Activated CD4-positive, alpha-beta T cell treated with anti-CD3 and anti-CD28 coated beads for 48 hours (primary cell): Measurements from ENCODE around the gene RPL7L1.
"Not testable (repeated sequence)": the region's sequence is repeated elsewhere in the genome, so short reads cannot be mapped to it uniquely, and the experiment has no call there.

Source experiments
- DNase-seq: peaks from one replicate; pipeline ENCODE4 v3.0.0-alpha.2; 2020

The RPL7L1 gene

DNA sequence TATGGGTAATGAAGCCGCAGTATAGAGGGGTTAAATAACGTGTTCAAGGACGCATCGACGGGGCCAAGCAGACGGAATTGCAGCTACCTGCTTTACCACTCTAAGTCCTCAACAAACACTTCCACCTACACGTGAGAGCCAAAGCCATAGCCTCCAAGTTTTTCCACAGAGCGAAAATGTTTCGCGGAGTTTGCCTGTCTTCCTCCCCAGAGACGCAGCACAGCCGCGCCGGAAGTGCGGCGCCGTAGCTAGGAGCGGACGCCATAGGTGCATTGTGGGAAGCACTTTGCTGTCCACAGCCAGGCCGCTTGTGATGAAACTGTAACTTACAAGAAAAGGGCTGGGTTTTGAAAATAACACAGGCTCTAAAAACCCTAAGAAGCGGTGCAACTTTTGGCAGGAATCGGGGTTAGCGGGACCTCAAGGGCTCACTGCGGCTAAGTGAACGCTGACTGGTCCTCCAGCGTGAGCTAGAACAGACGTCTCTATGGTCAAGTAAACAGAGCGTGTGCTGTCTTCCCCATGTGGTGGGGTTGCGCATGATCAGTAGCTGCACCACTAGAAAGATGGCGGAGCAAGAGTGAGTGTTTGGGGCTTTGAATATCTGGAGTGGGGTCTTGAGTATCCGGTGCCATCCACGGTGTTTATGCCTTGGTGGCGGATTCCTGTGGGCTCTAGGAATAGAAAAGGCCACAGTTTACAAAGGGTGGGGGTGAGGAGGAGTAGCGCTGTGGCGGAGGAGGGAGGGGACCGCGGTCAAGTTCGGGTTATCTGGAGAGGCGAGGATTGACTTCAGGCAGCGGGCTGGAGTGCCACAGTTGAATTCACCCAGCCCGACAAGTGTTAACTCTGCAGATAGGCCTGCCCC, at the start of gene RPL7L1:
RPL7L1 (plus strand) TSS at position 245 of the 868 bp plus-strand sequence; CDS start at position 540, 295 bp downstream.
- peak; percentile 85 for DNase-seq

GRCh38 chr6:42831237-42831636, 48.2 kb upstream of the RPL7L1 start:
- no peak for DNase-seq

- no peak for DNase-seq
Observed at GRCh38 chr6:42834056-42834455, 45.4 kb upstream of the RPL7L1 start.

DNA sequence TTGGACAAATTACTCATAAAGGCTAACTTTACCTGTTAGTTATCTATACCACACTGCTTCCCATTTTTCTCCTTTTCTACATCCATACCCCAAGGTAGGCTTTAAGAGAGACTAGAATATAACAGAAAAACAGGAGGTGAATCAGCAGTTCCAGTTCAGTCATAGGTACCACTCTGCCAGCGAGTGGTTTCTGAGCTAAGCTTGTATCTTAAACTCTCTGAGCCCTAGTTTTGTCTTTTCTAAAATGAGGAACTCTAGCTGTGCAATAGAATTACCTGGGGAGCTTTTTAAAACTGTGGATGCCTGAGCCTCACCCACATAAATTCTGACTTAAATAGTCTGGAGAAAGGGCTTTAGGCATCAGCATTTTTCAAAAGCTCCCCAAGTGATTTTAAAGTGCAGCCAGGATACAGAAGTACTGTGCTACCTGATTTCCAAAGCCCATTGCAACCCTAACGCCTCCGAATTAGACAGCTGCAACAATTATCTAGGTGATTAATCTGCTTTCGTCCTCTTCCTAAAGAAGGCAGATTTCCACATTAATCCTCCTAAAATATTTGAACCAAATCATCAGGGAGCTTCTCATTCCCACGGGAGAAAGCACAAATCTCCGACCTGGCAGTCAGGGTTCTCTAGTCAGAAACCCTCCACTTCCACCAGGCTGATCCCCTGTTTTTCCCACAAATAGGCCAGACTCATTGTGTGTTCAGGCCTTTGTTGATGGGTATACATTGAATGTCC, 37.4 kb upstream of the RPL7L1 start:
- DNase-seq = no peak

DNA sequence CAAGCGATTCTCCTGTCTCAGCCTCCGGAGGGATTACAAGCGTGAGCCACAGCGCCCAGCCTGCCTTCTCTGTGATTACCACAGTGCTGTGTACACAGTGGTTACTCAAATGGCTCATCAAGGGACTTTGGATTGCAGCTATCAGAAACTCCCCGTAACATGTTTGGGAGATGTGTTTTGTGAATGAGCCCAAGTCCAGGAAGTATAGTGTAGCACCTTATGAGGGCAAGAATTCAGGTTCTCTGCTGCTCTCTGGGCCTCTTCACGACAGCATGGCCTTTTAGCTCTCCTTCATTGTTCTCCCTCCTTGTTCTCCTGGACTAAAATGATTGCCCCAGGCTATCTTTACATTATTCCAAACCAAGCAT, 34.1 kb upstream of the RPL7L1 start:
- no peak for DNase-seq

DNA sequence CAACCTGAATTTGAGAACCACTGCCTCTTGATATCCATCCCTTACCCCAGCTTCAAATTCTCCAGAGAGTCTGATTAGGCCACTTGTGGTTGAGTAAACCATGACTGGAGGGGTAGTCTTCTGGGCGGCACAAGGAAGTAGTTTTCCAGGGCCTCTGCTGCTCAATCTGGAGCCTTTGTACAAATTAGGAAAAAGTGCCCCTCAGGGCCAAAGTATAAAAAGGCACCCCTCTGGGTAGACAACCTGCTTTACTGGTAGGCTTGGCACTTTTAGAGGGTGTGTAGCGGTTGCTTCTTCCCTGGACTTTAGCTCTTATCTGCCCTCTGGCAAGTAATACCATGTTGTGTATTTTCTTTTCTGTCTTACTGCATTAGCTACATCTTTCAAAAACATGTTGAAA, 32.9 kb upstream of the RPL7L1 start:
- DNase-seq = no peak

DNA sequence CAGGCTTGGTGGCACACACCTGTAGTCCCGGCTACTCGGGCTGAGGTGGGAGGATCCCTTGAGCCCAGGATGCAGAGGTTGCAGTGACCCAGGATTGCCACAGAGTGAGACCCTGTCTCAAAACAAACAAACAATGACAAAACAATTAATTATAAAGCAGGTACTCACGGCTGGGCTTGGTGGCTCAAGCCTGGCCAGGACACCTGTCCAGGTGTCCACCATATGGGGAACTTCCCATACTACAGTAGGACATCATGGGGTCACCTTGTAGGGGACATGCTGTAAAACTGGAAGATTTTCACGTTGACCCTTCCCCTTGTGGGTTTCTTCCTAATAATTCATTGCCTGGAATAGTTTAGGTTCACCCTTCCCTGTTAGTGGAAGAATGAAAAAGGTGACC, 30.7 kb upstream of the RPL7L1 start:
- DNase-seq = no peak

DNA sequence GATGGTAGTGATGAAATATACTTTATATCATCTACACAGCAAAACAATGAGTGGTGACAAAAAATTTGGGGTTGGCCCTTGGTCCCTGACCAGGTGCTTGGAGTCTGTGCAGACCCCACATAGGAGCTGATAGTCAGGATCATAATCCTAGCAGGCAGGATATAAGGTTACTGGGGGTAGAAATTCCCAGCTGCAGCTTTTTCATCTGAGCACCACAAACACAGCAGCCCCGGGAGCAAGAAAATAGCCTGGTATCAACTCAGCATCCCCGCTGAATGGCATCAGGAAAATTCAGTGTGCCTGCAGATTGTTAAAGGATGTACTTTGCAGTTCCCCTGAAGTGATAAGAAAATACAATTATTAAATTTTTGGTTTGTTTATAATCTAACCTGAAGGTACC, 27.8 kb upstream of the RPL7L1 start:
- DNase-seq = no peak

DNA sequence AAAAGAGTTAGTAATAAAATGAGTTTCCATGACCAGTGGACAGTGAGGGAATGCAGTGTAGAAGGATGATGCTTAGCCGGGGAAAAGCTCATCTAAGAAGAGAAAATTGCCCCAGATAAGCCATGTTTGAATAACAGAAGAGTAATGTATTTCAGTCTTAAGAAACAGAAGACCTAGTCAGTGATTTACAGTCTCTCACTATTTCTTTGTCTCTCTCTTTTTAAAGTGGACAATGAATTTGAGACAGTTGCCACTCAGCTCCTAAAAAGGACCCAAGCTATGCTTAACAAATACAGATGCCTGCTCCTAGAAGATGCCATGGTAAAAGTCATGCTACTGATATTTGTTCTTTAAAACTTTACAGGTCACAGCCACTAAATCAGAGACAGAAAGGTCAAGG, 19.4 kb upstream of the RPL7L1 start:
- no peak for DNase-seq

- no peak for DNase-seq
Observed at GRCh38 chr6:42860481-42860880, 18.9 kb upstream of the RPL7L1 start.

DNA sequence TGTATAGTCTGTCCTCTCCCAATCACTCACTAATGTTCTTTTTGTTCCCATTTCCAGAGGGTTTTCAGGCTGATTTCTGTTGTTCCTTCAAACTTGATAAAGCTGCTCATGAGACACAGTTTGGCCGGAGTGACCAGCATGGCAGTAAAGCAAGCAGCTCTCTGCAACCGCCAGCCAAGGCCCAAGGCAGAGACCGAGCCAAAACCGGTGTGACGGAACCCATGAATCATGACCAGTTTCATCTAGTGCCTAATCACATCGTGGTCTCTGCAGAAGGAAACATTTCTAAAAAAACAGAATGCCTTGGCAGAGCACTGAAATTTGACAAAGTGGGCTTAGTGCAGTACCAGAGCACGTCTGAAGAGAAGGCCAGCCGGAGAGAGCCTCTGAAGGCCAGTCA, 14.8 kb upstream of the RPL7L1 start:
- no peak for DNase-seq

- DNase-seq = no peak
Observed at GRCh38 chr6:42870145-42870936, 9.1 kb upstream of the RPL7L1 start.

DNA sequence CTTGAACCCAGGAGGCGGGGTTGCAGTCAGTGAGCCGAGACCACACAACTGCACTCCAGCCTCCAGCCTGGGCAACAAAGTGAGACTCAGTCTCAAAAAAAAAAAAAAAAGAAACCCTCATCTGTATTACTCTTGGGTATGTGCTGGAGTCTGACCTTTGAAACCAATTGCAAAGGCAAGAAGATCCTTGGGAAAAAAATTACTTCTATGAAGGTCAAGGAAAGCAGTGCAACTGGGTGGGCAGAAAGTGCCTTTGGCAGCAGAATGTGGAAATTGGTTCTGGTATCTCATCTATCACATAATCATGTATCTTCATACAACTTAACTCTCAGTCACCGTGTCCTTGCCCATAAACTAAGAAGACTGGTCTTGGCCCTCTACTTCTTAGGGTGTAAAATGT, 7.7 kb upstream of the RPL7L1 start:
- no peak for DNase-seq

- no peak for DNase-seq
Observed at GRCh38 chr6:42873313-42873712, 6.1 kb upstream of the RPL7L1 start.

DNA sequence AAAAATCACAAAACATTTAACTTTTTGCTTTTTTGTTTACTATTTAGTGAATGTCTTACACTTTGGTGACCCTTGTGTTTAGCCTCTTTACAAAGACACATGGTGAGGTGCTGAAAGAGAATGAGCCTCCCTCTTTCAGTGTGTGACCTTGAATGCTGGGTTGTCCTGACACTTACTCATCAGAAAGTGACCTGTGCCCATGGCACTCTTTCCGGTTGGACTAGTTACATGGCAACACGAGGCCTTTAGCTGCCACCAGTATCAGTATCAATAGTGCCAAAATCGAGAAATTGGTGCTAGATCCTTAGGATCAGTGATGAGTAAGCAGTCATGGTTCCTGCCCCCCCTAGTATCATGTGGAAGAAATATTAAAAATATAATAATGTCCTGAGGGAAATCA, 1.7 kb upstream of the RPL7L1 start:
- no peak for DNase-seq

GRCh38 chr6:42880240-42880817, 913 bp downstream of the RPL7L1 start:
- DNase-seq = not testable (repeated sequence)

DNA sequence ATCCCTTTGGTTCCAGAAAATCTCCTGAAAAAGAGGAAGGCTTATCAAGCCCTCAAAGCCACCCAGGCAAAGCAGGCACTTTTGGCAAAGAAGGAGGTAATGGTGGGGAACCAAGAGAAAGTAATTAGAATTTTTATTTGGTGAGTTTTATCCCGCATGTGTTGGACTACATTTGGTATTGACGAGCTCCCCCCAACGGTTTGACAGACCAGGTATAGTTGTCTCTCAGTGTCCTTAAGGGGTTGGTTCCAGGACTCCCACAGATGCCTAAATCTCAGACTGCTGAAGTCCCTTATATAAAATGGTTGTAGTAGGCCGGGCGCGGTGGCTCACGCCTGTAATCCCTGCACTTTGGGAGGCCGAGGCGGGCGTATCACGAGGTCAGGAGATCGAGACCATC, 1.5 kb downstream of the RPL7L1 start:
- not testable (repeated sequence) for DNase-seq

GRCh38 chr6:42885702-42886101, 6.3 kb downstream of the RPL7L1 start:
- DNase-seq = no peak

GRCh38 chr6:42888201-42888600, 8.8 kb downstream of the RPL7L1 start:
- DNase-seq = not testable (repeated sequence)

DNA sequence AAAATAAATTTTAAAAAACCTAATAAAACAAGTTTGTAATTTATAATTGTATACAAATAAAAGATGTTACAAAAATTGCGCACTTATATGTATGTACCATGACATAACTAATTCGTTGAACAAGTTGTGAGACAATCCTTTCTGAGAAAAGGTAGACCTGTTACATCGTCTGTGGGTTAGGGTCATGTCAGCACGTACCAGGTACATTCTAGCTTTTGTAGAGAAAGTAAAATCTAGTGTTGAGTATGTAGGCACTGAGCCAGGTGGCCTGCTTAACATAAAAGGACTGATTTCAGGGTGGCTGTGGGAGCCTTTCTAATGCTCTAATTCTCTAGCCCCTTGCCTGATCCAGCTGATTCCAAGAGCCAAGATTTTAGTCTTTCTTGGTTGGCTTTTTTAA, 10.4 kb downstream of the RPL7L1 start:
- DNase-seq = no peak

DNA sequence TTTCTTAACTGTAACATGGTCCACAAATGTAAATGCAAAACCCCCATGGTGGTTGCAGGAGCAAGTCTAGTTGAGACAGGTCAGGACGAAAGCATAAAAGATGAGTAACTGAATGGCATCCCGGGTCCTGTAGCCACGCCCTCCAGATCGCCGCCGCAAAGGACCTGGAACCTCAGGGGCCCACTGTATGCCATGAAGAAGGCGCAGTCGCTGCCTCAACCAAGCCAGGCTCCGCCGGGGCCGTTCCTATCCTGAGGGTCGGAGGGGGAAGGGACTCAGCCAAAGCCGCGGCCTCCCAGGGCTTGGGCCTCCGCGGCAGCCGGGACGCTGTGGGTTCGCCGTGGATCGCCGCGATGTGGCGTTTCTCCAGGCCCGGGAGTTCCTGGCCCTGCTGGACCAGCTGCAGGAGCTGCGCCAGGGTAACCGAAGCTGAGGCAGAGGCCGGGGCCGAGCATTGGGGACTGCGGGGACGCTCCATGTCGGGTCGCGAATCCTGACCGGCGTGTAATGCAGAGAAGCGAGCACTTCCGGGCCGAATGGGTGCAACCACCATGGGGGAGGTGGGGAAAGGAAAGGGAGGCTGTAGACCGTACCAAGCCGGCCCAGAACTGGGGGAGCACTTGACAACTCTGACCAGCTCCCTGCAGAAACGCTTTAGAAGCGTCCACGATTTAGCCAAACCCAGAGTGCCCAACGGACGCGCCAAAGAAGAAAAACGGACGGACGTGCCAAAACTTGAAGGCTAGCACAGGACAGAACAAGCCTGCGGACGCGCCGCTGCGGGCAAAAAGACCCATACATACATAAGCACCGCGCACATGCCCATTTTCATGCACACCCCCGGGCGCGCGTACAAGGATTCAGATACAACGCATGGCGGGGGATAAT, 11.1 kb downstream of the RPL7L1 start:
- peak; percentile 95 for DNase-seq

GRCh38 chr6:42891199-42891722, 11.8 kb downstream of the RPL7L1 start:
- DNase-seq = no peak
